ENCODE data around the gene VPS50.

Gene VPS50

GRCh38 chr7:93212881-93213280, 19.3 kb upstream of the VPS50 start:
- no CpG with 5 or more reads among the region's 1 CpG for WGBS
- Histone ChIP-seq H3K9ac (ENCODE audit: low read depth, low read length) (no peak overlapping the region), H3K27me3 (ENCODE audit: insufficient read depth, low read length) (peaks cover 54% of the 10 kb centered on the region), H3K9me3 (ENCODE audit: insufficient read depth, low read depth, low read length) (no peaks in the 10 kb centered on the region), H3K36me3 (ENCODE audit: insufficient read depth, low read length) (no peaks in the 10 kb centered on the region), H3K4me1 (ENCODE audit: insufficient read depth, low read length) (no peaks in the 10 kb centered on the region), H3K27ac (ENCODE audit: low read depth, low read length) (no peak overlapping the region), H3K4me3 (ENCODE audit: low read length) (no peak overlapping the region)

- Histone ChIP-seq H3K9me3 (ENCODE audit: insufficient read depth, low read depth, low read length) (no peaks in the 10 kb centered on the region), H3K36me3 (ENCODE audit: insufficient read depth, low read length) (no peaks in the 10 kb centered on the region), H3K27me3 (ENCODE audit: insufficient read depth, low read length) (peaks cover 25% of the 10 kb centered on the region), H3K4me1 (ENCODE audit: insufficient read depth, low read length) (no peaks in the 10 kb centered on the region), H3K9ac (ENCODE audit: low read depth, low read length) (no peak overlapping the region), H3K27ac (ENCODE audit: low read depth, low read length) (no peak overlapping the region), H3K4me3 (ENCODE audit: low read length) (no peak overlapping the region)
- 82% methylated on average over 9 of the region's 10 CpGs for WGBS
These were observed 13.0 kb upstream of the VPS50 start for GRCh38 chr7:93218997-93219827.

- Histone ChIP-seq H3K9me3 (ENCODE audit: insufficient read depth, low read depth, low read length) (no peaks in the 10 kb centered on the region), H3K27ac (ENCODE audit: low read depth, low read length) (no peak overlapping the region), H3K36me3 (ENCODE audit: insufficient read depth, low read length) (no peaks in the 10 kb centered on the region), H3K27me3 (ENCODE audit: insufficient read depth, low read length) (peaks cover 19% of the 10 kb centered on the region; the same call in 1 of the 2 replicates), H3K9ac (ENCODE audit: low read depth, low read length) (no peak overlapping the region), H3K4me3 (ENCODE audit: low read length) (no peak overlapping the region), H3K4me1 (ENCODE audit: insufficient read depth, low read length) (no peaks in the 10 kb centered on the region)
- 80% methylated on average over 1 of the region's 1 CpG for WGBS
These were observed 12.3 kb upstream of the VPS50 start for GRCh38 chr7:93219868-93220267.

GRCh38 chr7:93226310-93226709, 5.9 kb upstream of the VPS50 start, which contains the start of gene HEPACAM2:
Gene HEPACAM2, minus strand, starts transcription at chr7:93226469.
- whole genome bisulfite sequencing, result 68% methylated on average over 2 of the region's 2 CpGs
- Histone ChIP-seq H3K27ac (ENCODE audit: low read depth, low read length) (no peak within 1 kb of the TSS), H3K4me3 (ENCODE audit: low read length) (no peak within 1 kb of the TSS), H3K4me1 (ENCODE audit: insufficient read depth, low read length) (peaks cover 5% of the 10 kb centered on the region; the same call in 1 of the 2 replicates), H3K27me3 (ENCODE audit: insufficient read depth, low read length) (peaks cover 3% of the 10 kb centered on the region; the same call in 1 of the 2 replicates), H3K9me3 (ENCODE audit: insufficient read depth, low read depth, low read length) (no peaks in the 10 kb centered on the region), H3K36me3 (ENCODE audit: insufficient read depth, low read length) (no peaks in the 10 kb centered on the region), H3K9ac (ENCODE audit: low read depth, low read length) (no peak within 1 kb of the TSS)

- Histone ChIP-seq H3K9me3 (ENCODE audit: insufficient read depth, low read depth, low read length) (no peaks in the 10 kb centered on the region), H3K4me3 (ENCODE audit: low read length) (no peak overlapping the region), H3K9ac (ENCODE audit: low read depth, low read length) (no peak overlapping the region), H3K27me3 (ENCODE audit: insufficient read depth, low read length) (no peaks in the 10 kb centered on the region; the same call in 1 of the 2 replicates), H3K4me1 (ENCODE audit: insufficient read depth, low read length) (peaks cover 10% of the 10 kb centered on the region), H3K36me3 (ENCODE audit: insufficient read depth, low read length) (no peaks in the 10 kb centered on the region), H3K27ac (ENCODE audit: low read depth, low read length) (no peak overlapping the region)
- WGBS, result 33% methylated on average over 2 of the region's 2 CpGs
These were observed 3.9 kb upstream of the VPS50 start for GRCh38 chr7:93228302-93228701.

GRCh38 chr7:93231259-93231658, 907 bp upstream of the VPS50 start:
- WGBS, result 79% methylated on average over 5 of the region's 5 CpGs
- H3K27ac ChIP-seq (ENCODE audit: low read depth, low read length), result no peak overlapping the region
- no peaks in the 10 kb centered on the region for H3K9me3 ChIP-seq (ENCODE audit: insufficient read depth, low read depth, low read length)
- peak overlapping the region; percentile 68; the same call in 1 of the 2 replicates for H3K9ac ChIP-seq (ENCODE audit: low read depth, low read length)
- no peaks in the 10 kb centered on the region for H3K36me3 ChIP-seq (ENCODE audit: insufficient read depth, low read length)
- H3K4me3 ChIP-seq (ENCODE audit: low read length), result peak overlapping the region; percentile 90
- H3K4me1 ChIP-seq (ENCODE audit: insufficient read depth, low read length), result peaks cover 10% of the 10 kb centered on the region
- no peaks in the 10 kb centered on the region; the same call in 1 of the 2 replicates for H3K27me3 ChIP-seq (ENCODE audit: insufficient read depth, low read length)

- Histone ChIP-seq H3K36me3 (ENCODE audit: insufficient read depth, low read length) (no peaks in the 10 kb centered on the region), H3K9ac (ENCODE audit: low read depth, low read length) (peak overlapping the region; percentile 37; the same call in 1 of the 2 replicates), H3K9me3 (ENCODE audit: insufficient read depth, low read depth, low read length) (no peaks in the 10 kb centered on the region), H3K27ac (ENCODE audit: low read depth, low read length) (no peak overlapping the region), H3K4me3 (ENCODE audit: low read length) (peak overlapping the region; percentile 90), H3K4me1 (ENCODE audit: insufficient read depth, low read length) (peaks cover 10% of the 10 kb centered on the region), H3K27me3 (ENCODE audit: insufficient read depth, low read length) (no peaks in the 10 kb centered on the region; the same call in 1 of the 2 replicates)
- 8% methylated on average over 8 of the region's 8 CpGs for WGBS
These were observed 480 bp downstream of the VPS50 start for GRCh38 chr7:93232673-93233018.

- Histone ChIP-seq H3K4me3 (ENCODE audit: low read length) (no peak overlapping the region), H3K27ac (ENCODE audit: low read depth, low read length) (no peak overlapping the region)
- 82% methylated on average over 2 of the region's 2 CpGs for WGBS
These were observed 3.4 kb downstream of the VPS50 start for GRCh38 chr7:93235541-93235940.

GRCh38 chr7:93238131-93238530, 6.0 kb downstream of the VPS50 start:
- no peak overlapping the region for H3K4me3 ChIP-seq (ENCODE audit: low read length)
- no peaks in the 10 kb centered on the region for H3K27me3 ChIP-seq (ENCODE audit: insufficient read depth, low read length)
- H3K9ac ChIP-seq (ENCODE audit: low read depth, low read length), result no peak overlapping the region
- no peaks in the 10 kb centered on the region for H3K9me3 ChIP-seq (ENCODE audit: insufficient read depth, low read depth, low read length)
- H3K4me1 ChIP-seq (ENCODE audit: insufficient read depth, low read length), result no peaks in the 10 kb centered on the region
- H3K36me3 ChIP-seq (ENCODE audit: insufficient read depth, low read length), result no peaks in the 10 kb centered on the region
- H3K27ac ChIP-seq (ENCODE audit: low read depth, low read length), result no peak overlapping the region
- WGBS, result 97% methylated on average over 4 of the region's 4 CpGs

More at GRCh38 chr7:93235541-93235940, 3.4 kb downstream of the VPS50 start:
- H3K36me3 ChIP-seq (ENCODE audit: insufficient read depth, low read length), result no peaks in the 10 kb centered on the region
- H3K9ac ChIP-seq (ENCODE audit: low read depth, low read length), result no peak overlapping the region
- H3K27me3 ChIP-seq (ENCODE audit: insufficient read depth, low read length), result no peaks in the 10 kb centered on the region; the same call in 1 of the 2 replicates
- no peaks in the 10 kb centered on the region for H3K9me3 ChIP-seq (ENCODE audit: insufficient read depth, low read depth, low read length)
- H3K4me1 ChIP-seq (ENCODE audit: insufficient read depth, low read length), result peaks cover 10% of the 10 kb centered on the region

- no peak overlapping the region for H3K27ac ChIP-seq (ENCODE audit: low read depth, low read length)
- 92% methylated on average over 2 of the region's 2 CpGs for WGBS
- no peaks in the 10 kb centered on the region for H3K36me3 ChIP-seq (ENCODE audit: insufficient read depth, low read length)
- H3K9me3 ChIP-seq (ENCODE audit: insufficient read depth, low read depth, low read length), result no peaks in the 10 kb centered on the region
- no peak overlapping the region for H3K9ac ChIP-seq (ENCODE audit: low read depth, low read length)
- no peak overlapping the region for H3K4me3 ChIP-seq (ENCODE audit: low read length)
- H3K27me3 ChIP-seq (ENCODE audit: insufficient read depth, low read length), result no peaks in the 10 kb centered on the region
- H3K4me1 ChIP-seq (ENCODE audit: insufficient read depth, low read length), result no peaks in the 10 kb centered on the region
These were observed 6.6 kb downstream of the VPS50 start for GRCh38 chr7:93238748-93239147.

- Histone ChIP-seq H3K4me1 (ENCODE audit: insufficient read depth, low read length) (no peaks in the 10 kb centered on the region), H3K27ac (ENCODE audit: low read depth, low read length) (no peak overlapping the region), H3K27me3 (ENCODE audit: insufficient read depth, low read length) (no peaks in the 10 kb centered on the region), H3K9ac (ENCODE audit: low read depth, low read length) (no peak overlapping the region), H3K4me3 (ENCODE audit: low read length) (no peak overlapping the region), H3K9me3 (ENCODE audit: insufficient read depth, low read depth, low read length) (no peaks in the 10 kb centered on the region), H3K36me3 (ENCODE audit: insufficient read depth, low read length) (no peaks in the 10 kb centered on the region)
- WGBS, result 87% methylated on average over 4 of the region's 4 CpGs
These were observed 7.7 kb downstream of the VPS50 start for GRCh38 chr7:93239824-93240223.

Measured in HUES64 (cell line).